Right kidney (tissue), 1 donor: Measurements from ENCODE around the gene CTIF.

Source experiments
- DNase-seq: peaks from one replicate; pipeline ENCODE4 v3.0.0-alpha.2; 2016

Gene CTIF

GRCh38 chr18:48819781-48820482 lies 281.1 kb downstream of the CTIF start:
- no peak for DNase-seq

- no peak for DNase-seq
Measured at GRCh38 chr18:48820483-48821250, 281.8 kb downstream of the CTIF start.

DNA sequence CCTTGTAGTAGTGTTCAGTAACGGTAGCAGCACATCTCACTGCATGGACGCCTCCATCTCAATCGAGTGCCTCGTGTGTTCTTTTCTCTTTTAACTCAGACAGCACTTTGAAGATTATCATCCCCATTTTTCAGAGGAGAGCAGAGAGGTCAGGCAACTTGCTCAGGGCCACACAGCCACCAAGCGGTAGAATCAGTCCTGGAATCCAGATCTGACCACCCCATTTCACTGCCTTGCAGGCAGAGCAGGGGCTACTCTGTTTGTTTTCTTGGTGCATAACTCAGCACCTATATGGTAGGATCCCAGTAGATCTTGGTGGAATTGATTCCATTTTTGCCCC lies 282.4 kb downstream of the CTIF start:
- no peak for DNase-seq

GRCh38 chr18:48821845-48822244 lies 283.0 kb downstream of the CTIF start:
- DNase-seq = no peak

DNA sequence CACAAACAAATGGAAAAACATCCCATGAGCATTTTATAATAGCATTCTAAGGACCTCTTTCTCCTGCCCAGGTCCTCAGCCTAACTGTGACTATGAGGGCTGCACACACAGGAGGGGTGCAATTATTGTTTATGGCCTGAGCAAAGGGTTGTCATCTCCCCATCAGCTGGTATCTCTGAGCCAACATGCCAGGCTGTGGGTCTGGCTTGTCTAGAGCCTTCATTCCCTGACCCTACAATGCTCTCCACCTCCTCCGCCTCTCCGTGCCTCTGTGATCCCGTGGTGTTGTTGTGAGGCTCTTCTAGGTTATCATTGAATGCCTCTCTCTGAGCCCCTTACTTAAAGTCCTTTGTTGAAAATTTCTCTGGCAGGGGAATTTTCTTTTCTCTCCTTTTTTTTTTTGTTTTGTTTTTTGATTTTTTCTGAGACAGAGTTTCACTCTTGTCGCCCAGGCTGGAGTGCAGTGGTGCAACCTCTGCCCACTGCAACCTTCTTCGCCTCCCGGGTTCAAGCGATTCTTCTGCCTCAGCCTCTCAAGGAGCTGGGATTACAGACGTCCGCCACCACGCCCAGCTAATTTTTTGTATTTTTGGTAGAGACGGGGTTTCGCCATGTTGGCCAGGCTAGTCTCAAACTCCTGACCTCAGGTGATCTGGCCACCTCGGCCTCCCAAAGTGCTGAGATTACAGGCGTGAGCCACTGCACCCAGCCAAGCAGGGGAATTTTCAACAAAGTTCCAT lies 285.6 kb downstream of the CTIF start:
- no peak for DNase-seq

- DNase-seq = peak; percentile 60
Measured at GRCh38 chr18:48825101-48825745, 286.4 kb downstream of the CTIF start.

GRCh38 chr18:48826271-48826670 lies 287.4 kb downstream of the CTIF start:
- no peak for DNase-seq

DNA sequence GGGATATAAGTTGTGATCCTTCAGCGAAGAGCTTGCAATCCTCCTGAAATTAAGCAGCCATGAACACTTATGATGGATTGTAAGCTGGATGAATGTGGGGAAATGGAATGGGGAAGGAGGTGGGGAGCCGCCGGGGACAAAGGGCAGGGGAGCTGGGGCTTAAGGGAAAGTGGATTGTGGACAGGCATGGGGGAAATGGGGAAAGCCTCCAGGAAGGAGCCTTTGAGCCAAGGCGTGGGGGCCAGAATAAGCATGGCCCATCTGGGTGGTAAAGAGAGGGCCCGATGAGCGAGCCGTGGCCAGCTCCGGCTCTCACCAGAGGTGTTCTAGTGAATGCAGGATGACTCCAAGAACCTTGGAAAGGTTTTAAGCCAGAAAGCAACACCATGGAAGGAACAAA lies 288.0 kb downstream of the CTIF start:
- DNase-seq = no peak

- DNase-seq = peak; percentile 82
Measured at GRCh38 chr18:48827291-48828193, 288.7 kb downstream of the CTIF start.

- peak; percentile 71 for DNase-seq
Measured at GRCh38 chr18:48828194-48828545, 289.3 kb downstream of the CTIF start.

- peak; percentile 64 for DNase-seq
Measured at GRCh38 chr18:48828691-48829442, 290.0 kb downstream of the CTIF start.

DNA sequence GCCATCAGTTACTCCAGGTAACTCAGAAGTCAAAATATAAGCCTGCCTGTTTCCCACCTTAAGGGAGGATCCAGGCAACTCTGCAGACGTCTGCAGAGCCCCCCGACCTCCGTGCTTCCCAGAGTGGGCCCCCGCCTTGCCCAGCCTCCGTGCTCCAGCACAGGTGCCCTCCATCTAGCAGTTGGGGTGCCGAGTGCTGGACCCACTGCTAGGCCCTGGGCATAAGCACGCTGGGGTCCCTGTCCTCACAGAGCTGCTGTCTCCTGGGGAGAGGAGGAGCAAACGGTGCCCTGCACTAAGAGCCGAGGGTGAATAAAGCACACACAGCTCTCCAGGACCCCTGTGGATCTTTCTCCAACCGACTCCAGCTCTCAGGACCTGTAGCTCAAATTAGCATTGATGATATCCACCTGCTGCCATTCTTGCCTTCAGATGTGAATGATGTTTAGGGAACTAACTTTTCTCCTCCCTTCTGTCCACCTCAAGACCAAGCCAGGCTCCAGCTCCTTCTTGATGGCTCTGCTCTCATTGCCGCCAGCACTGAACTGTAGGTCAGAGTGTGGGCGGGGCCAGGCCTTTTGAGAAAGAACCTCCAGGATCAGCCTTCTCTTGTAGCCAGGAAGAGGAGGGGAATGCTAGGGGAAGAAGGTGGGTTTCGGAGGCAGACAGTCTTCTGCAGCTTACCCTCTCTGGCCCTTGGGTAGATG lies 290.8 kb downstream of the CTIF start:
- no peak for DNase-seq

- DNase-seq = no peak
Measured at GRCh38 chr18:48831113-48831759, 292.4 kb downstream of the CTIF start.

DNA sequence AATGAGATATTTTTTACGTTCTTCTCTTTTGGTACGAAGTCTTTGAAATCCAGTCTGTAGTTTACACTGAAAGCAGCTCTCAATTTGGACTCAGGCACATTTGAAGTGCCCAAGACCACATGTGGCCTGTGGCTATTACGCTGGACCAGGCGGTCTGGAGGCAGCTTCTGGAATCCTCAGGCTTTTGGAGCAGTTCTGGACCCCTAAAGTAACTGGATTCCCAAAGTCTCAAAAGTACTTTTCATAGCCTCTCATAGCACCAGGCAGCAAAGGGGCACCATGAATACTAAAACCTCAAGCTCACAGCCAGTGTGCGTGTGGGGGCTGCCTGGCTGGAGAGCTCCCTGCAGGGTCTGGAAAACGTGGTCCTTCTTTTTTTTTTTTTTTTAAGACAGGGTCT lies 293.0 kb downstream of the CTIF start:
- DNase-seq = no peak

DNA sequence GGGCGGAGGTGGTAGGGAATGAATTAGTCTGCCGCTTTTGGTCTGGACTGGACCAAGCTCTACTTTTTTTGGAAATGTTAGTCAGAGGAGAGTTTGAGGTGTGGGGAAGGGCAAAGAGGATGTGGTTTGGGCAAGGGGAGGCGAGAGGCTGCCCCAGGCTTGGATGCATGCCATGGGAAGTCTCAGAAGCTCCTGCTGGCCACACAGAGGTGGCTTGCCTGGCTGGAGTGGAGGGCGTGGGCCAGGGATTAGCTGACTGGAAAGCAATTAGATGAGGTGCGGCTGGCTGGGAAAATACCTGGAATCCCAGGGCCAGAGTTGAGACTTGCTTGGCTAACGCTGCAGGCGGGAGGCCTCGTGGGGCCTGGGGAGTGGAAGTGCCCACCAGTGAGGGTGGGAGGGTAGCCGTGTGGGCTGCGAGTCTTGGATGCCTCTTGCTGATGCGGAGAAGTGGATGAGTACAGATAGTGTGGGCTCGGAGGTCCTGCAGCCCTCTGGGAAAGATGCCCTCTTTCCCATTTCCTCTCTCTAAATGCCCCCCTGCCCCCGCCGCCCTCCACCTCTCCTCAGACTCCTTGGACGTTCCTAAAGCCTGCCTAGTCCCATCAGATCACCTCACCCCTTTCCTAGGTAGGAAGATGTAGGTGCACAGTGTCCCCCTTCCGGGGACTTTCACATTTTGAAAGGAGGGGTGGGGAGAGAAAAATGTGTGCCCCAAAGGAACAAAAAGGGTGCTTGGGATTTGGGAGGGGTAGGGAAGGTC lies 294.3 kb downstream of the CTIF start:
- DNase-seq = peak; percentile 51

- DNase-seq = no peak
Measured at GRCh38 chr18:48833701-48834412, 295.0 kb downstream of the CTIF start.

- DNase-seq = no peak
Measured at GRCh38 chr18:48834413-48835031, 295.7 kb downstream of the CTIF start.

GRCh38 chr18:48835119-48835518 lies 296.3 kb downstream of the CTIF start:
- DNase-seq = no peak
